ENCODE results near the gene SPON1. TPM values are rescaled to one million over a fixed set of nuclear protein-coding genes. Genes with fewer than 3 reads are reported as not detected.

SPON1 gene
- total RNA-seq, 2 experiments from 2014 or later: 2.1 to 2.2 TPM

- Mint-ChIP-seq H3K27ac (no peak overlapping the region), H3K4me1 (ENCODE audit: low read depth) (peaks cover 13% of the 10 kb centered on the region), H3K9me3 (no peaks in the 10 kb centered on the region), H3K36me3 (ENCODE audit: low read depth) (no peaks in the 10 kb centered on the region), H3K27me3 (peaks cover 49% of the 10 kb centered on the region), H3K4me3 (no peak overlapping the region)
- no peak for DNase-seq
- H3K36me3 ChIP-seq (ENCODE audit: insufficient read depth, low read length): no peaks in the 10 kb centered on the region
- no peak overlapping the region for H3K27ac ChIP-seq (ENCODE audit: low read depth in 1 of 2, low read length in 2 of 2)
- no peak for ATAC-seq (ENCODE audit: poor library complexity)
- no peak overlapping the region for H3K4me3 ChIP-seq (ENCODE audit: low read length)
- ChIA-PET POLR2A (no interaction called here), CTCF (no interaction called here)
- TF ChIP-seq CTCF (IDR thresholded peaks at IDR 0.05): no peak
- intact Hi-C loops (cut with DNase I, micrococcal nuclease): loop anchor here in 1 of 2 experiments (10.0 kb wide), 1 partner anchor 302 kb away; the partner anchor contains the start of gene FAR1
- H3K27me3 ChIP-seq (ENCODE audit: control insufficient read depth in 1 of 2, insufficient read depth in 2 of 2, low read length in 2 of 2): peaks cover 24 to 52% of the 10 kb centered on the region in 2 experiments
- peaks cover 0 to 3% of the 10 kb centered on the region in 2 experiments for H3K9me3 ChIP-seq (ENCODE audit: control insufficient read depth in 1 of 2, insufficient read depth in 1 of 2, low read length in 2 of 2)
- H3K4me1 ChIP-seq (ENCODE audit: insufficient read depth, low read length): peaks cover 24% of the 10 kb centered on the region
Measured at GRCh38 chr11:13966486-13966885, 4.0 kb downstream of the SPON1 start.

GRCh38 chr11:13970986-13971385 lies 8.5 kb downstream of the SPON1 start:
- no peaks in the 10 kb centered on the region for H3K9me3 Mint-ChIP-seq
- ATAC-seq (ENCODE audit: poor library complexity): no peak
- no peak overlapping the region for H3K4me3 ChIP-seq (ENCODE audit: low read length)
- peaks cover 17% of the 10 kb centered on the region for H3K27me3 Mint-ChIP-seq
- H3K4me3 Mint-ChIP-seq: no peak overlapping the region
- TF ChIP-seq CTCF (IDR thresholded peaks at IDR 0.05): peak; percentile 18
- H3K27ac ChIP-seq (ENCODE audit: low read depth in 1 of 2, low read length in 2 of 2): no peak overlapping the region
- no peaks in the 10 kb centered on the region for H3K9me3 ChIP-seq (ENCODE audit: control insufficient read depth in 1 of 2, insufficient read depth in 1 of 2, low read length in 2 of 2)
- no peaks in the 10 kb centered on the region for H3K4me1 Mint-ChIP-seq (ENCODE audit: low read depth)
- ChIA-PET CTCF (interaction anchor here (1.1 kb wide), 2 partner anchors 175 to 178 kb away, joined by 4 to 5 read pairs; no protein-coding TSS in a partner anchor), POLR2A (interaction anchor here (1.4 kb wide), 1 partner anchor 177 kb away, joined by 3 read pairs; no protein-coding TSS in a partner anchor)
- H3K4me1 ChIP-seq (ENCODE audit: insufficient read depth, low read length): no peaks in the 10 kb centered on the region
- H3K36me3 ChIP-seq (ENCODE audit: insufficient read depth, low read length): no peaks in the 10 kb centered on the region
- no peaks in the 10 kb centered on the region for H3K36me3 Mint-ChIP-seq (ENCODE audit: low read depth)
- intact Hi-C loops (cut with DNase I, micrococcal nuclease): no loop called here
- peak in 4 of 14 experiments; percentile 13 to 48 (median 33) for DNase-seq
- peaks cover 0 to 11% of the 10 kb centered on the region in 2 experiments for H3K27me3 ChIP-seq (ENCODE audit: control insufficient read depth in 1 of 2, insufficient read depth in 2 of 2, low read length in 2 of 2)
- no peak overlapping the region for H3K27ac Mint-ChIP-seq

GRCh38 chr11:13972043-13972910 lies 9.8 kb downstream of the SPON1 start:
- H3K4me1 ChIP-seq (ENCODE audit: insufficient read depth, low read length): no peaks in the 10 kb centered on the region
- Mint-ChIP-seq H3K4me1 (ENCODE audit: low read depth) (no peaks in the 10 kb centered on the region), H3K27me3 (peaks cover 6% of the 10 kb centered on the region), H3K9me3 (no peaks in the 10 kb centered on the region), H3K27ac (no peak overlapping the region), H3K4me3 (no peak overlapping the region), H3K36me3 (ENCODE audit: low read depth) (no peaks in the 10 kb centered on the region)
- intact Hi-C loops (cut with DNase I, micrococcal nuclease): no loop called here
- H3K9me3 ChIP-seq (ENCODE audit: control insufficient read depth in 1 of 2, insufficient read depth in 1 of 2, low read length in 2 of 2): no peaks in the 10 kb centered on the region
- no peak for TF ChIP-seq CTCF (IDR thresholded peaks at IDR 0.05)
- no peak overlapping the region for H3K4me3 ChIP-seq (ENCODE audit: low read length)
- H3K27ac ChIP-seq (ENCODE audit: low read depth in 1 of 2, low read length in 2 of 2): no peak overlapping the region
- ATAC-seq (ENCODE audit: poor library complexity): no peak
- POLR2A ChIA-PET: interaction anchor here (1.6 kb wide), 1 partner anchor 10 kb away, joined by 4 read pairs; the partner anchor contains the start of gene SPON1
- no peak for DNase-seq
- H3K36me3 ChIP-seq (ENCODE audit: insufficient read depth, low read length): no peaks in the 10 kb centered on the region
- CTCF ChIA-PET: no interaction called here
- H3K27me3 ChIP-seq (ENCODE audit: control insufficient read depth in 1 of 2, insufficient read depth in 2 of 2, low read length in 2 of 2): no peaks in the 10 kb centered on the region
